HepG2 (cell line): ENCODE data around the gene DICER1. TPM values are rescaled to one million over a fixed set of nuclear protein-coding genes. Genes with fewer than 3 reads are reported as not detected.

Experiments used
- ATAC-seq: fragments of 200-7000 bp; cut with Tn5 transposase; 3 replicates; pipeline ENCODE4 v1.9.1; 2020; ENCODE audit warnings: mild to moderate bottlenecking, moderate library complexity
- BruUV-seq: library from RNA; stranded (reverse); fragments of 400-500 nt; replicated peaks from 2 replicates; lab custom pipeline; 2021; lab: Mats Ljungman, UMichigan
- CTCF ChIA-PET: fragments of 300-600 bp; formaldehyde crosslinking; extraction: SDS; loops from one replicate; lab custom pipeline; 2021; ENCODE audit warnings: low total read pairs, inconsistent platforms, low intra/inter-chr PET ratio; lab: Yijun Ruan, JAX
- POLR2A ChIA-PET: fragments of 350-600 bp; sonication (Branson Sonifier 250); formaldehyde crosslinking; loops from one replicate; lab custom pipeline; 2020; ENCODE audit warnings: antibody characterized with exemption, inconsistent platforms; lab: Yijun Ruan, JAX
- DNase-seq: peaks from one replicate; pipeline ENCODE4 v3.0.0-alpha.2; 2015; ENCODE audit warnings: low spot score
- FAIRE-seq: peaks from 3 replicates; lab custom pipeline; 2011; peaks lifted over from hg19 to GRCh38; lab: Jason Lieb, UNC
- H2AFZ ChIP-seq: one replicate; pipeline ENCODE4 v1.6.1; 2011; ENCODE audit warnings: low read length, inconsistent platforms
- H3K27ac ChIP-seq: fragments of 300-600 bp; 3 replicates; pipeline ENCODE4 v1.8.0; 2011; ENCODE audit warnings: mixed run types, mild to moderate bottlenecking, mixed read lengths, low read length, inconsistent platforms; ENCODE audit not compliant: insufficient read depth; ENCODE audit errors: extremely low read length
- H3K27me3 ChIP-seq, 2 experiments: fragments of 200-600 bp in 1 of 2; 2 replicates in 1 of 2; 3 replicates in 1 of 2; pipeline versions ENCODE4 v1.6.0 to v1.8.0; 2011; ENCODE audit warnings: low read length in 2 of 2, mild to moderate bottlenecking in 2 of 2, moderate library complexity in 2 of 2, inconsistent platforms in 1 of 2; ENCODE audit not compliant: insufficient read depth in 2 of 2, control insufficient read depth in 1 of 2
- H3K36me3 ChIP-seq, 2 experiments: fragments of 200-600 bp in 1 of 2; replicated peaks in 1 of 2; 2 replicates in 1 of 2; 3 replicates in 1 of 2; pipeline versions ENCODE4 v1.5.1 to v1.8.0; 2011; ENCODE audit warnings: low read length in 2 of 2, inconsistent platforms in 1 of 2; ENCODE audit not compliant: insufficient read depth in 2 of 2, control insufficient read depth in 1 of 2
- H3K4me1 ChIP-seq: 2 replicates; pipeline ENCODE4 v1.5.1; 2012; ENCODE audit warnings: low read length, inconsistent platforms; ENCODE audit not compliant: insufficient read depth
- H3K4me2 ChIP-seq: 2 replicates; pipeline ENCODE4 v1.6.0; 2011; ENCODE audit warnings: low read depth, low read length, inconsistent platforms
- H3K4me3 ChIP-seq, 3 experiments: fragments of 200-600 bp in 1 of 3; sonication (generic), shearing (Covaris generic) in 1 of 3; replicated peaks in 1 of 3; 2 replicates each; pipeline ENCODE4 v1.5.1; 2011 to 2016; ENCODE audit warnings: low read length in 3 of 3, inconsistent platforms in 2 of 3, low read depth in 2 of 3, mild to moderate bottlenecking in 2 of 3, control low read depth in 1 of 3, mixed read lengths in 1 of 3; ENCODE audit not compliant: insufficient read depth in 1 of 3
- H3K79me2 ChIP-seq: one replicate; pipeline ENCODE4 v1.6.1; 2011; ENCODE audit warnings: low read length, inconsistent platforms; ENCODE audit not compliant: insufficient read depth
- H3K9ac ChIP-seq: 2 replicates; pipeline ENCODE4 v1.6.0; 2011; ENCODE audit warnings: mild to moderate bottlenecking, low read depth, low read length, inconsistent platforms; ENCODE audit not compliant: insufficient read depth
- H3K9me3 ChIP-seq: 2 replicates; pipeline ENCODE4 v1.5.1; 2012; ENCODE audit warnings: mild to moderate bottlenecking, low read length
- H4K20me1 ChIP-seq: 2 replicates; pipeline ENCODE4 v1.6.0; 2011; ENCODE audit warnings: inconsistent platforms, mild to moderate bottlenecking, low read length, moderate library complexity; ENCODE audit not compliant: insufficient read depth
- ATF7-NPFF ChIP-seq: sonication (generic); formaldehyde crosslinking; IDR thresholded peaks from 2 replicates; pipeline ENCODE4 v1.8.1; 2023; ENCODE audit warnings: mild to moderate bottlenecking, low read depth, missing genetic modification reagents, moderate library complexity
- CAMTA2 ChIP-seq: sonication (generic); formaldehyde crosslinking; IDR thresholded peaks from 2 replicates; pipeline ENCODE4 v1.4.0; 2020; ENCODE audit warnings: mild to moderate bottlenecking, missing genetic modification reagents, borderline replicate concordance
- EP300 ChIP-seq, 3 experiments: sonication (generic) in 1 of 3; formaldehyde crosslinking in 1 of 3; IDR thresholded peaks; 2 replicates each; pipeline versions ENCODE4 v1.5.1 to v1.6.1; 2011 to 2020; ENCODE audit warnings: low read depth in 2 of 3, low read length in 2 of 3, borderline replicate concordance in 1 of 3, improper control_type of control experiment in 1 of 3, mild to moderate bottlenecking in 1 of 3, missing genetic modification reagents in 1 of 3, moderate library complexity in 1 of 3
- JARID2 ChIP-seq: sonication (generic); formaldehyde crosslinking; IDR thresholded peaks from 2 replicates; pipeline ENCODE4 v1.8.1; 2023; ENCODE audit warnings: missing genetic modification reagents, inconsistent platforms; ENCODE audit not compliant: insufficient replicate concordance
- MIER2 ChIP-seq: IDR thresholded peaks from 2 replicates; pipeline ENCODE4 v1.6.1; 2016; ENCODE audit warnings: missing biosample characterization, missing genetic modification reagents
- MIER3 ChIP-seq: IDR thresholded peaks from 2 replicates; pipeline ENCODE4 v1.6.1; 2016; ENCODE audit warnings: missing compliant biosample characterization, borderline replicate concordance
- MTF1 ChIP-seq: sonication (generic); formaldehyde crosslinking; IDR thresholded peaks from 2 replicates; pipeline ENCODE4 v1.5.0; 2020; ENCODE audit warnings: missing genetic modification reagents
- SETDB1 ChIP-seq: sonication (generic); formaldehyde crosslinking; IDR thresholded peaks from 2 replicates; pipeline ENCODE4 v1.5.1; 2020; ENCODE audit warnings: missing genetic modification reagents, mild to moderate bottlenecking, borderline replicate concordance
- SP4 ChIP-seq: sonication (generic); formaldehyde crosslinking; IDR thresholded peaks from 2 replicates; pipeline ENCODE4 v1.8.1; 2023; ENCODE audit warnings: mild to moderate bottlenecking, missing genetic modification reagents
- TOPORS ChIP-seq: sonication (generic); formaldehyde crosslinking; IDR thresholded peaks from 2 replicates; pipeline ENCODE4 v1.8.0; 2023; ENCODE audit warnings: mild to moderate bottlenecking, missing genetic modification reagents
- ZBTB4 ChIP-seq: sonication (generic); formaldehyde crosslinking; IDR thresholded peaks from 2 replicates; pipeline ENCODE4 v1.4.0; 2020; ENCODE audit warnings: missing genetic modification reagents, mild to moderate bottlenecking, borderline replicate concordance
- ZNF335 ChIP-seq: sonication (generic); formaldehyde crosslinking; IDR thresholded peaks from 2 replicates; pipeline ENCODE4 v1.4.0; 2020; ENCODE audit warnings: missing genetic modification reagents
- ZNF781 ChIP-seq: sonication (generic); formaldehyde crosslinking; IDR thresholded peaks from 2 replicates; pipeline ENCODE4 v1.5.1; 2020; ENCODE audit warnings: borderline replicate concordance, mild to moderate bottlenecking, missing genetic modification reagents; ENCODE audit errors: not compliant biosample characterization
- ZNF83 ChIP-seq: sonication (generic); formaldehyde crosslinking; IDR thresholded peaks from 2 replicates; pipeline ENCODE4 v1.4.0; 2020; ENCODE audit warnings: missing genetic modification reagents, mild to moderate bottlenecking, borderline replicate concordance
- WGBS: methylation state at CpG from one replicate; pipeline ENCODE4 v1.1.6; 2017; ENCODE audit warnings: low lambda C conversion rate; 5-methylcytosine and 5-hydroxymethylcytosine counted together
- in situ Hi-C: cut with HindIII; loops from 2 replicates; pipeline ENCODE4 v1.10.0; 2017; ENCODE audit warnings: low pct_unique_long_range_greater_than_20kb; ENCODE audit not compliant: extremely low pct_ligation_motif_present
- intact Hi-C: fragments of 100-400 bp; cut with micrococcal nuclease; formaldehyde crosslinking; loops from one replicate; pipeline ENCODE4 v1.10.0; 2022; ENCODE audit not compliant: unreplicated experiment
- polyA plus RNA-seq, 8 experiments: library from polyadenylated mRNA; depleted of rRNA in 3 of 8; stranded (reverse) in 7 of 8; unstranded in 1 of 8; fragments of >200 nt; fragmentation: Illumina TruSeq in 4 of 8; extraction: Trizol in 4 of 8; gene quantifications; 2 replicates each; pipeline versions ENCODE4 v1.2.1 to v1.2.3, GENCODE V29; 2011 to 2016; ENCODE audit warnings: low read depth in 4 of 8, missing spikeins in 1 of 8, mixed read lengths in 1 of 8; ENCODE audit not compliant: insufficient read depth in 1 of 8
- total RNA-seq, 5 experiments: library from RNA; depleted of rRNA; stranded (reverse); fragments of >200 nt; fragmentation: Illumina TruSeq; extraction: Trizol; gene quantifications; 2 replicates each; pipeline ENCODE4 v1.2.3, GENCODE V29; 2016; ENCODE audit warnings: low read depth in 1 of 5
- TF ChIP-seq, protein P1 (sequence below): sonication (generic); formaldehyde crosslinking; IDR thresholded peaks from 2 replicates; pipeline ENCODE4 v1.4.0; 2020; ENCODE audit warnings: mild to moderate bottlenecking, missing genetic modification reagents, borderline replicate concordance
- TF ChIP-seq, protein P2 (sequence below): IDR thresholded peaks from 2 replicates; pipeline ENCODE4 v1.6.1; 2018; ENCODE audit warnings: missing genetic modification reagents, mild to moderate bottlenecking, missing compliant biosample characterization

The DICER1 gene
- total and polyA plus RNA-seq, 2 of the 13 experiments (the other 11 are each of a cell fraction or from before 2014, with no cell fraction given), result 31.8 to 61.9 TPM

DNA sequence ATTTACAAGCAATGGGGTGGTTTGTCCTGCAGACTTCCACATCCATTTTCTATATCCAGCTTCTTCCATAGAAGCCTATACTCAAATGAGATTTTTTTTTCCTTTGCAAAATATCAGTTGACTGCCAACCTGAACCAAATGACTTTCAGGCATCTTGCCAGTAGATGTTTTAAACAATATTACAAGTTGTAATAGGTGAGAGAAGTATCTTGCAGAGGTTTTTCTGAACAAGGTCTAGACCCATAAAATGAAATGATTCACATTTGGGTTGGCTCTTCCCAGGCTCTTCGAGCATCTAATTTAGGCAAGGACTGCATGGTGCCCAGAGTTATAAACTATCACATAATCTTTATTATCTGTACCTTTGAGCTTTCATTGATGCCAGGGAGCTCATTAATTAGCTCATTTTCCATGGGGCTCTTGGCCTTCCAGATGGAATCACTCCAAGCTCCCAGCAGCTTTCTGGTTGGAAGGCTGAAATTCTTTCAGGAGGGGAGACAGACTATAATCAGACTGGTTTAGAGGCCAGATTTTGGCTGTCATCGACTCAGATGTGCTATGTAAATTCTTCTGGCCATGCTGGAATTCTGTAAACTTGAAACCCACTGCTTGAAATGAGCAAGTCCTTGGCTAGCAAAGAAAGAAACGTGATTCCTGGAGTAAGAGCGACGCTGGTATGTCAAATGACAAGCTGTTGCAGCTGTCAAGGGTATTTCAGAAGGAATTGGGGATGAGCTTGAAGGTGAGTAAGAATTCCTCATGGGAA is 32.2 kb upstream of the DICER1 start:
- H3K27me3 ChIP-seq, result no peaks in the 10 kb centered on the region
- H3K4me3 ChIP-seq, result no peak overlapping the region
- no peak overlapping the region for H3K9ac ChIP-seq
- ChIA-PET CTCF (no interaction called here), POLR2A (no interaction called here)
- H3K9me3 ChIP-seq, result peaks cover 9% of the 10 kb centered on the region; the same call in 1 of the 2 replicates
- no peak overlapping the region for H3K4me2 ChIP-seq
- WGBS, result 84% methylated on average over 5 of the region's 5 CpGs
- ATAC-seq (no peak), FAIRE-seq (no peak), DNase-seq (no peak)
- H3K27ac ChIP-seq, result no peak overlapping the region
- H3K36me3 ChIP-seq, result no peaks in the 10 kb centered on the region
- no TSS peak for BruUV-seq
- intact Hi-C loops (no loop called here), in situ Hi-C loops (no loop called here)
- H4K20me1 ChIP-seq, result no peaks in the 10 kb centered on the region
- H2AFZ ChIP-seq, result no peak overlapping the region
- no peaks in the 10 kb centered on the region for H3K79me2 ChIP-seq
- H3K4me1 ChIP-seq, result peaks cover 12% of the 10 kb centered on the region
- TF ChIP-seq CAMTA2 (CRISPR knock-in tag), result no peak
- no peak for TF ChIP-seq ZBTB4 (CRISPR knock-in tag)
- no peak for TF ChIP-seq SETDB1 (CRISPR knock-in tag)
- no peak for TF ChIP-seq MTF1 (CRISPR knock-in tag)
- TF ChIP-seq, protein P1, sequence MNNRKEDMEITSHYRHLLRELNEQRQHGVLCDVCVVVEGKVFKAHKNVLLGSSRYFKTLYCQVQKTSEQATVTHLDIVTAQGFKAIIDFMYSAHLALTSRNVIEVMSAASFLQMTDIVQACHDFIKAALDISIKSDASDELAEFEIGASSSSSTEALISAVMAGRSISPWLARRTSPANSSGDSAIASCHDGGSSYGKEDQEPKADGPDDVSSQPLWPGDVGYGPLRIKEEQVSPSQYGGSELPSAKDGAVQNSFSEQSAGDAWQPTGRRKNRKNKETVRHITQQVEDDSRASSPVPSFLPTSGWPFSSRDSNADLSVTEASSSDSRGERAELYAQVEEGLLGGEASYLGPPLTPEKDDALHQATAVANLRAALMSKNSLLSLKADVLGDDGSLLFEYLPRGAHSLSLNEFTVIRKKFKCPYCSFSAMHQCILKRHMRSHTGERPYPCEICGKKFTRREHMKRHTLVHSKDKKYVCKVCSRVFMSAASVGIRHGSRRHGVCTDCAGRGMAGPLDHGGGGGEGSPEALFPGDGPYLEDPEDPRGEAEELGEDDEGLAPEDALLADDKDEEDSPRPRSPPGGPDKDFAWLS (CRISPR knock-in tag), result no peak
- no peak for TF ChIP-seq JARID2 (CRISPR knock-in tag)
- TF ChIP-seq MIER3 (CRISPR knock-in tag), result no peak
- no peak for TF ChIP-seq ATF7-NPFF (CRISPR knock-in tag)
- TF ChIP-seq TOPORS (CRISPR knock-in tag), result no peak
- no peak for TF ChIP-seq ZNF335 (CRISPR knock-in tag)
- no peak for TF ChIP-seq EP300 (IDR thresholded peaks at IDR 0.05; ENCODE audit: low read depth in 2 of 2, low read length in 2 of 2)
- TF ChIP-seq EP300 (CRISPR knock-in tag; IDR thresholded peaks at IDR 0.05; ENCODE audit: borderline replicate concordance), result no peak
- no peak for TF ChIP-seq SP4 (CRISPR knock-in tag)
- TF ChIP-seq ZNF83 (CRISPR knock-in tag), result no peak
- TF ChIP-seq, protein P2, sequence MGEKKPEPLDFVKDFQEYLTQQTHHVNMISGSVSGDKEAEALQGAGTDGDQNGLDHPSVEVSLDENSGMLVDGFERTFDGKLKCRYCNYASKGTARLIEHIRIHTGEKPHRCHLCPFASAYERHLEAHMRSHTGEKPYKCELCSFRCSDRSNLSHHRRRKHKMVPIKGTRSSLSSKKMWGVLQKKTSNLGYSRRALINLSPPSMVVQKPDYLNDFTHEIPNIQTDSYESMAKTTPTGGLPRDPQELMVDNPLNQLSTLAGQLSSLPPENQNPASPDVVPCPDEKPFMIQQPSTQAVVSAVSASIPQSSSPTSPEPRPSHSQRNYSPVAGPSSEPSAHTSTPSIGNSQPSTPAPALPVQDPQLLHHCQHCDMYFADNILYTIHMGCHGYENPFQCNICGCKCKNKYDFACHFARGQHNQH (CRISPR knock-in tag), result no peak
- TF ChIP-seq ZNF781 (CRISPR knock-in tag), result no peak
- TF ChIP-seq MIER2 (CRISPR knock-in tag), result no peak
